B cell (primary cell): ENCODE data around the gene LHX4. TPM values are rescaled to one million over a fixed set of nuclear protein-coding genes. Genes with fewer than 3 reads are reported as not detected.

Source experiments
- ATAC-seq: fragments of 200-7000 bp; cut with Tn5 transposase; one replicate; pipeline ENCODE4 v1.10.0; 2021; ENCODE audit warnings: low read depth, mild to moderate bottlenecking, moderate number of reproducible peaks, moderate library complexity
- CTCF ChIA-PET: fragments of 350-600 bp; sonication (Branson Sonifier 250); formaldehyde crosslinking; loops from one replicate; lab custom pipeline; 2021; ENCODE audit warnings: antibody characterized with exemption, inconsistent platforms; lab: Charles Lee
- POLR2A ChIA-PET: fragments of 350-600 bp; sonication (Branson Sonifier 250); formaldehyde crosslinking; loops from one replicate; lab custom pipeline; 2021; ENCODE audit warnings: antibody characterized with exemption; lab: Charles Lee
- DNase-seq: peaks from one replicate; pipeline ENCODE4 v3.0.0; 2013
- H2AFZ ChIP-seq: 2 replicates; pipeline ENCODE4 v1.6.1; 2012; ENCODE audit warnings: mild to moderate bottlenecking, low read depth, low read length; ENCODE audit not compliant: insufficient read depth, poor library complexity, severe bottlenecking
- H3K27ac ChIP-seq, 2 donors: 1 replicate in 1 of 2; 2 replicates in 1 of 2; pipeline ENCODE4 v1.5.1; 2012 to 2013; ENCODE audit warnings: low read length in 2 of 2, mild to moderate bottlenecking in 2 of 2, moderate library complexity in 1 of 2
- H3K27me3 ChIP-seq, 4 experiments: fragments of 200-600 bp in 1 of 4; sonication (generic) in 1 of 4; replicated peaks in 1 of 4; 1 replicate in 2 of 4; 2 replicates in 2 of 4; pipeline versions ENCODE4 v1.6.1 to v1.7.0; 2013 to 2016; ENCODE audit warnings: low read length in 3 of 4, mild to moderate bottlenecking in 2 of 4, mixed read lengths in 1 of 4, moderate library complexity in 1 of 4; ENCODE audit not compliant: insufficient read depth in 4 of 4, control insufficient read depth in 3 of 4; ENCODE audit errors: control extremely low read depth in 1 of 4
- H3K36me3 ChIP-seq, 2 experiments: replicated peaks in 1 of 2; 1 replicate in 1 of 2; 2 replicates in 1 of 2; pipeline versions ENCODE4 v1.6.1 to v1.7.1; 2013; ENCODE audit warnings: low read length in 1 of 2; ENCODE audit not compliant: insufficient read depth in 2 of 2, control insufficient read depth in 1 of 2; ENCODE audit errors: control extremely low read depth in 1 of 2, extremely low read depth in 1 of 2
- H3K4me1 ChIP-seq, 2 donors: fragments of 200-600 bp in 1 of 2; sonication (generic) in 1 of 2; 1 replicate in 1 of 2; 2 replicates in 1 of 2; pipeline versions ENCODE4 v1.5.1 to v1.6.1; 2013 to 2017; ENCODE audit warnings: low read length in 2 of 2; ENCODE audit not compliant: control insufficient read depth in 2 of 2, insufficient read depth in 2 of 2
- H3K4me2 ChIP-seq: replicated peaks from 2 replicates; pipeline ENCODE3; 2012; ENCODE audit warnings: mild to moderate bottlenecking, low read depth, low read length; ENCODE audit not compliant: poor library complexity, severe bottlenecking
- H3K4me3 ChIP-seq, 5 experiments: fragments of 200-600 bp in 1 of 5; sonication (generic) in 1 of 5; 1 replicate in 3 of 5; 2 replicates in 2 of 5; pipeline versions ENCODE4 v1.5.1 to v1.7.0; 2011 to 2016; ENCODE audit warnings: low read length in 4 of 5, mild to moderate bottlenecking in 4 of 5, low read depth in 2 of 5, control low read depth in 1 of 5, moderate library complexity in 1 of 5; ENCODE audit not compliant: insufficient read depth in 1 of 5; ENCODE audit errors: control extremely low read depth in 1 of 5, extremely low read depth in 1 of 5
- H3K79me2 ChIP-seq: fragments of 200-600 bp; sonication (generic); one replicate; pipeline ENCODE4 v1.6.0; 2016; ENCODE audit warnings: low read length; ENCODE audit not compliant: control insufficient read depth, insufficient read depth
- H3K9ac ChIP-seq: fragments of 200-600 bp; sonication (generic); 2 replicates; pipeline ENCODE4 v1.6.1; 2017; ENCODE audit warnings: mild to moderate bottlenecking, low read length, moderate library complexity
- H3K9me3 ChIP-seq, 3 donors: one replicate each; pipeline versions ENCODE4 v1.6.1 to v1.7.1; 2013; ENCODE audit warnings: low read length in 2 of 3; ENCODE audit not compliant: control insufficient read depth in 2 of 3, insufficient read depth in 1 of 3; ENCODE audit errors: control extremely low read depth in 1 of 3
- H4K20me1 ChIP-seq: 2 replicates; pipeline ENCODE4 v1.6.0; 2012; ENCODE audit warnings: mild to moderate bottlenecking, low read length; ENCODE audit not compliant: insufficient read depth, control insufficient read depth, poor library complexity, severe bottlenecking
- H3K27ac Mint-ChIP-seq: one replicate; pipeline ENCODE4 v1.8.0; 2021; ENCODE audit warnings: mixed read lengths
- H3K27me3 Mint-ChIP-seq: one replicate; pipeline ENCODE4 v1.8.0; 2021; ENCODE audit warnings: mixed read lengths
- H3K4me1 Mint-ChIP-seq: one replicate; pipeline ENCODE4 v1.8.0; 2021; ENCODE audit warnings: mixed read lengths
- H3K4me3 Mint-ChIP-seq: one replicate; pipeline ENCODE4 v1.8.0; 2021; ENCODE audit warnings: mixed read lengths
- H3K9me3 Mint-ChIP-seq: one replicate; pipeline ENCODE4 v1.8.0; 2022; ENCODE audit warnings: mixed read lengths; ENCODE audit not compliant: insufficient read depth
- EZH2 ChIP-seq: IDR thresholded peaks from 2 replicates; pipeline ENCODE4 v1.6.1; 2012; ENCODE audit warnings: borderline replicate concordance, low read depth, mild to moderate bottlenecking, moderate library complexity, low read length; ENCODE audit not compliant: insufficient read depth, poor library complexity, severe bottlenecking
- whole genome bisulfite sequencing: methylation state at CpG from one replicate; pipeline ENCODE4 v1.1.5; 2013; ENCODE audit warnings: missing lambda C conversion rate; ENCODE audit not compliant: insufficient coverage; 5-methylcytosine and 5-hydroxymethylcytosine counted together
- intact Hi-C: fragments of 100-400 bp; cut with micrococcal nuclease; formaldehyde crosslinking; loops from one replicate; pipeline ENCODE4 v1.10.0; 2022
- polyA plus RNA-seq: library from polyadenylated mRNA; depleted of rRNA; stranded (reverse); fragments of >200 nt; gene quantifications from 2 replicates; pipeline ENCODE4 v1.2.3, GENCODE V29; 2012
- total RNA-seq, 2 donors: library from RNA; stranded (reverse); fragments of 120-200 nt in 1 of 2; gene quantifications; 1 replicate in 1 of 2; 2 replicates in 1 of 2; pipeline versions ENCODE4 v1.2.3 to v1.2.4, GENCODE V29; 2013 to 2022
- TF ChIP-seq, protein P1 (sequence below): fragments of 200-600 bp; IDR thresholded peaks from one replicate; pipeline ENCODE4 v1.8.0; 2022; ENCODE audit warnings: antibody characterized with exemption, mild to moderate bottlenecking

LHX4 gene
- total and polyA plus RNA-seq, 2 donors (not counting 1 experiment from before 2014, with no cell fraction given): not detected

- no peaks in the 10 kb centered on the region for H4K20me1 ChIP-seq
- no peaks in the 10 kb centered on the region for H3K36me3 ChIP-seq
- intact Hi-C loops: no loop called here
- H3K4me2 ChIP-seq: no peak overlapping the region
- ATAC-seq (no peak), DNase-seq (no peak)
- H3K9me3 Mint-ChIP-seq: no peaks in the 10 kb centered on the region
- ChIA-PET CTCF (interaction anchor here (1.4 kb wide), 1 partner anchor 228 kb away, joined by 6 read pairs; no protein-coding TSS in a partner anchor), POLR2A (interaction anchor here (0.8 kb wide), 1 partner anchor 114 kb away, joined by 3 read pairs; no protein-coding TSS in a partner anchor)
- H3K27ac Mint-ChIP-seq: no peak overlapping the region
- no peaks in the 10 kb centered on the region for H3K9me3 ChIP-seq
- no peaks in the 10 kb centered on the region for H3K79me2 ChIP-seq
- peaks cover 42% of the 10 kb centered on the region for H3K27me3 Mint-ChIP-seq
- no peaks in the 10 kb centered on the region for H3K4me1 ChIP-seq
- no peak overlapping the region for H2AFZ ChIP-seq
- H3K4me3 ChIP-seq: no peak overlapping the region
- no peak for TF ChIP-seq EZH2
- TF ChIP-seq, protein P1, sequence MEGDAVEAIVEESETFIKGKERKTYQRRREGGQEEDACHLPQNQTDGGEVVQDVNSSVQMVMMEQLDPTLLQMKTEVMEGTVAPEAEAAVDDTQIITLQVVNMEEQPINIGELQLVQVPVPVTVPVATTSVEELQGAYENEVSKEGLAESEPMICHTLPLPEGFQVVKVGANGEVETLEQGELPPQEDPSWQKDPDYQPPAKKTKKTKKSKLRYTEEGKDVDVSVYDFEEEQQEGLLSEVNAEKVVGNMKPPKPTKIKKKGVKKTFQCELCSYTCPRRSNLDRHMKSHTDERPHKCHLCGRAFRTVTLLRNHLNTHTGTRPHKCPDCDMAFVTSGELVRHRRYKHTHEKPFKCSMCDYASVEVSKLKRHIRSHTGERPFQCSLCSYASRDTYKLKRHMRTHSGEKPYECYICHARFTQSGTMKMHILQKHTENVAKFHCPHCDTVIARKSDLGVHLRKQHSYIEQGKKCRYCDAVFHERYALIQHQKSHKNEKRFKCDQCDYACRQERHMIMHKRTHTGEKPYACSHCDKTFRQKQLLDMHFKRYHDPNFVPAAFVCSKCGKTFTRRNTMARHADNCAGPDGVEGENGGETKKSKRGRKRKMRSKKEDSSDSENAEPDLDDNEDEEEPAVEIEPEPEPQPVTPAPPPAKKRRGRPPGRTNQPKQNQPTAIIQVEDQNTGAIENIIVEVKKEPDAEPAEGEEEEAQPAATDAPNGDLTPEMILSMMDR: no peak
- H3K27me3 ChIP-seq: peaks cover 0 to 19% (median 0%) of the 10 kb centered on the region in 4 experiments
- H3K4me3 Mint-ChIP-seq: no peak overlapping the region
- 94% methylated on average over 12 of the region's 13 CpGs for WGBS
- H3K4me1 Mint-ChIP-seq: no peaks in the 10 kb centered on the region
- no peak overlapping the region for H3K27ac ChIP-seq
- no peak overlapping the region for H3K9ac ChIP-seq
These were observed 19.8 kb downstream of the LHX4 start for GRCh38 chr1:180249725-180250498.

DNA sequence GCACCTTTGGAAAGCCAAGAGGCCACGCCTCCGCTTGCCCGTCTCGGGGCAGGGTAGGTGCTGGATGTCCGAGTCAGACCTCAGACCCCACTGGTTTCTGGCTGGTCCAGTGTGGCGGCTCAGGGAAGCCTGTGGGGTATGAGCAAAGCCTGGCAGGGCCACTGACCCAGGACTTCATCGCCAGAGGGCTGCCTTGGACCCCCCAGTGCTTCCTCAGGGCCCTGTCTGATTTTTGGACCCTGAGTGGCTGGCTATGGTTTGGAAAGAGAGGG, 20.4 kb downstream of the LHX4 start:
- Histone ChIP-seq H3K27me3 (peaks cover 0 to 16% (median 0%) of the 10 kb centered on the region in 4 experiments), H3K9me3 (no peaks in the 10 kb centered on the region), H3K79me2 (no peaks in the 10 kb centered on the region), H4K20me1 (no peaks in the 10 kb centered on the region), H2AFZ (no peak overlapping the region), H3K4me1 (no peaks in the 10 kb centered on the region), H3K4me2 (no peak overlapping the region), H3K36me3 (no peaks in the 10 kb centered on the region), H3K27ac (no peak overlapping the region), H3K4me3 (no peak overlapping the region), H3K9ac (no peak overlapping the region)
- H3K9me3 Mint-ChIP-seq: no peaks in the 10 kb centered on the region
- ChIA-PET POLR2A (no interaction called here), CTCF (no interaction called here)
- no peak overlapping the region for H3K4me3 Mint-ChIP-seq
- H3K27ac Mint-ChIP-seq: no peak overlapping the region
- H3K27me3 Mint-ChIP-seq: peaks cover 41% of the 10 kb centered on the region
- intact Hi-C loops: no loop called here
- ATAC-seq (no peak), DNase-seq (no peak)
- 90% methylated on average over 7 of the region's 7 CpGs for WGBS
- no peaks in the 10 kb centered on the region for H3K4me1 Mint-ChIP-seq
- TF ChIP-seq, protein P1: no peak
- TF ChIP-seq EZH2: no peak
